HG03565 (cell line): ENCODE measurements around the gene GABRG3.

Source experiments
- ATAC-seq: cut with Tn5 transposase; IDR thresholded peaks from one replicate; pipeline ENCODE4 v1.9.1; 2021; ENCODE audit warnings: mild to moderate bottlenecking, moderate library complexity; ENCODE audit not compliant: unreplicated experiment

The GABRG3 gene

DNA sequence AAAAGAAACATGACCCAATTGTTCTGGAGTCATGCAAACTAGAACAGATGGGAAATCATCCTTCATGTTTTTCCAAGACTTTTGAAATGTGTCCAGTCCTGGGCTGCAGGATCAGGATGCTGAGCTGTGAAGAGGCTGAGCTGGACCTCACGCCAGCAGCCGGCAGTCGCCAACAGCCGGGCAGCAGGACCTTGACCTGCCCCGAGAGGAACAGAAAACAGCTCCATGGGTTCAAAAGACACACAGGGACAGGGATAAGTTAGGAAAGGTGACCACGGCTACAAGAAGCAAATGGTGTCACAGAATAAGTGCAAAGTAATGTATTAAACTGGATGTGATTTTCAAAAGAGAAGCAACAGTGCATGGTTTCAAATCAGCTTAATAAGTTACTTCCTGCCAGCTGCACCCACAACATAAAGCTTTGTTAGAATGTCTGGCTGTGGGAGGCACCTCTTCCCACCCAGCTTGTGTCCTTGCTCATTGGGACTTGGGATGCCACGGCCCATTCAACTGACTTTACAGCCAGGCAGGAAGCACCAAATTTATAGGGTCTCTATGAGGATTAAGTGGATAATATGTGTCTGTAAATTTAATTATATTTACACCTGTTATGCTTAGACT is 266.4 kb downstream of the GABRG3 start:
- ATAC-seq = no peak

GRCh38 chr15:27238209-27238608 is 267.2 kb downstream of the GABRG3 start:
- ATAC-seq = no peak

DNA sequence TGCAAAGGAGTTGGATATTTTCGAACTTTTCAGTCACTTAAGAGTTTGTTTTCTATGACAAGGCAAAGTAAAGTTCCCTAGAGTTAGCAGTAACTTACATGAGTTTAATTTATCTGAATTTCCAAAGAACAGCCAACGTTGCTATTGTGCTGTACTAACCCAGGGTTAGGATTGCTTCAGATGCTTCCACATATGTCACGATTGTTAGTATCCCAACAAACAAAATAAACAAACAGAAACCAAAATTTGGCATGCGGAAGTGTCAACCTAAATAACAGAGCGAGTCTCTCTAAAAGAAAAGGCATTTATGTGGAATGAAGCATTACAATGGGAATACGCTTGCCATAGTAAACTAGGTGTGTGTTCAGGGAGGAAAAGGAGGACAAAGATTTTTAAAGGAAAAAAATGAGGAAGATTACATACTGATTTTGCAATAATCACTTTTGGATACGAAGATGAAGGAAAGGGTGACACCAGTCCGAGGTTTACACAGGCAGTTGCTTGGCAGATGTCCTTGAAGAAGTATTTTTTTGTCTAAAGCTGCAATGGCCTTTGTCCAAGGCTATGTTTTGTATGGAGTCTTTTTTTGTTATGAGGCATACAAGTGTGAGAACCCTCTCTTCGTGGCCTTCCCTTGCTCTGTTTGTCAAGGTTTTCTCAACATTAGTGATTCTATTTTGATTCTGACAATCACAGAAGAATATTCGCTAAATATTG is 267.9 kb downstream of the GABRG3 start:
- no peak for ATAC-seq

- ATAC-seq = no peak
These were observed 271.0 kb downstream of the GABRG3 start for GRCh38 chr15:27241943-27242342.

DNA sequence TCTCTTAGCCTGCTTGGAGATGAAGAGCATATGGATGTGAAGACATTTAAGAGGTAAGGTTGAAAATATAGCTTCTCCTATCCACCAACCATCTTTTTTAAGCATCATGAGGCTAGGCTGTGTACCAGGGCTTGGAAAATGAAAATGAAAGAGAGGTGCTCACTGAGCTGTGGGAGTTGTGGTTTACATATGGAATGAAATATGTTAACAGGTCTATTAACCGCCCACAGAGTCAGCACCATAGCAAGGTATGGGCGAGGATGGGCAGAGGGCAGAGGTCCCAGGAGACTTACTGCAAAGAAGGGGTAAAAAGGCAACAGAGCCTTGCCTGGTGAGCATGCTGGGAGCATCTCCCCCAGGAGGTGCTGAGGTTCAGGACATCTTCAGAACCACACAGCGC is 273.1 kb downstream of the GABRG3 start:
- no peak for ATAC-seq

DNA sequence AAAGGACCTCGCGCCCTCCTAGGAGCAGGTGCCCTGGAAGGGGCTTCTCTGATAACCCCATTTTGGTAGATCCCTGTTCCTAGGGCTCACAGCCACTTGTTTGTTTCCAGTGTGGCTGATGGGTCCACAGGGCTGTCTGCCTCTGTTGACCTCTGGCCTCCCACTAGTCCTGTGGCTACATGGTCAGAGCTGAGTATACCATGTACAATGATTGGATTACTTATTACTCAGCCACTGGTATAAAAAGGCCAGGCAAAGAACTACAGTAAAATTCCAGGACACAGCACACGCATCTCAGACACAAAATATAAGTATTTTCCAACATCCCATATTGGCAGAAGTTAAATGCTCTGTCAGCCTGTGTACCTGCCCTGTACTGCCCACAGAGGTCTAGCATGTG is 277.3 kb downstream of the GABRG3 start:
- no peak for ATAC-seq

DNA sequence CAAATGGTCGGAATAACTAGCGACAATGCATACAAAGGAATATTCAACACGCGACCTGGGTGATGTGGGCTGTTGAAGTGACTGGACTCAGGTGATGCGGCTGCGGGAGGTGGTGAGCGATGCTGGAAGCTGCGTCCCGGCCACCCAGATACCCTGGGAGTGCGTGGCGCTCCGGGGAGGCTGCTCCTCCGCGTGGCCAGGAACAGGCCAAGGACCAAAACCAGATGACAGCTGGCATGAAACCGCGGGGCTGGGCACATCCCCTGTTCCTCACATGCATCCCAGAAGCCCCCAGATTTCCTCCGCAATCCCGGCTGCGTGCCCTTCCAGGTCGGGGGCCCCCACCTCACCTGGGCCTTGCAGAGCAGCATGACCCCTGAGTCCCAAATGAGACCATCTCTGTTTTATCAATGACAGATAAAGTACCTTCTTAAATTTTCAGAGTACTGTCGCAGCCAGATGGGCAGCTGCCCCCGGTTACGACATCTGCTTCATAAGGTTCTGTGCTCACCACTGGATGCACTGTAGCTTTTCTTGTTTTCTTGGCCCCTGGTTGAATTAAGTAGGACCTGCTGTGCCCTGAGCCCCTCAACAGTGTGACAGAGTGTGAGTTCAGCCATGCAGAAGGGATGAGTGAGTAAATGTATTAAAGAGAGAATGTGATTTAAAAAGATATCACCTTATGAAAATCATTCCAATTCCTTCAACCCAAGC is 278.2 kb downstream of the GABRG3 start:
- no peak for ATAC-seq

DNA sequence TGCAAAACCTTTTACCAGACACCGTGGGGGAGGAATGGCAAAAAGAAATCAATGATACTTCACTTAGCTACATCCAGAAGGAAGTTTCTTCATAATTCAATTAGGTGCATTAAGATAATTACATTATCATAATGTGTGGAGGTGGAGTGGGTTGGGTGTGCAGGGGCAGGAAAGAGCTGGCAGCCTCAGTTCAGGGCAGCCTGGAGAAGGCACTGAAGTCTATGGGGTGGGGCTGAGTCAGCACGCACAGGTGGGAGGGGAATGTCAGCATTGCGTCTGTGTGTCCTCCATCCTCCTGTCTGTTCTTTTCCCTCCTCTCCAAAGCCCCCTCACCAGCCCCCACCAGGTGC is 278.8 kb downstream of the GABRG3 start:
- ATAC-seq = no peak

GRCh38 chr15:27250223-27250622 is 279.2 kb downstream of the GABRG3 start:
- no peak for ATAC-seq

DNA sequence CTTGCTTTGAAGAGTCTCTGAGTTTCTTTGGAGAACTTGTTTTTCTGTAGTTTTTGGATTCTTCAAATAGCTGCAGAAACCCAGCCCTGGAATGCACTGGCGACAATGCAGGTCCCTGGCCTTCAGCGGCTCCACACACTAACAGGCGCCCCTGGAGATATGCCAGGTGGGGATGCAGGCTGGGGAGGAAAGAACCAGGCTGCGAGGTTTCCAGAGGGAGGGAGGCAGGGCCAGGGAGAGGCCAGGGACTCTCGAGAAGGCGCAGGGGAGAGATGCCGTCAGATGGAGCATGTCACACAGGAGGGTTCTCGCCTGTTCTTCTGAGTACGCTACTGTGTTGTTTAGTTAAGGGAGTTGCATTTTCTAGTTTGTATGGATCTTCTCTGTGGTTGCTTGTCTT is 283.1 kb downstream of the GABRG3 start:
- ATAC-seq = no peak

DNA sequence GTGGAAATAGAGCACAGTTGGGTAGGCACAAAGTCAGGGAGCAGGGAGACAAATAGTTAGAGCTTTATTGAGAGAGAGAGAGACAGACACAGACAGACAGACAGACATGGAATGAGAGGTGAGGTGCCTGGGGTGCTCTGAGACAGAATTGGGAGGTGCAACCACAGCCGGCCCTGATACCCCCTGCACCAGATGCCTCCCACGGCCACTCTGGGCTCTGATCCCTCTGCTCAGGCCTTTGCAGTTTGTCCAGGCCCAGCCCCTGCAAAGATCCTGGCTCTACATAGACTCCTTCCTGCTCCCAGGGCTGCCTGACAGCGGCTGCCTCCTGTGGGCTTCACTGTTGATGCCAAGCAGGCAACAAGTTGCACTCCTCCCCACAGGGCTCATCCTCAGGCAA is 283.8 kb downstream of the GABRG3 start:
- no peak for ATAC-seq

DNA sequence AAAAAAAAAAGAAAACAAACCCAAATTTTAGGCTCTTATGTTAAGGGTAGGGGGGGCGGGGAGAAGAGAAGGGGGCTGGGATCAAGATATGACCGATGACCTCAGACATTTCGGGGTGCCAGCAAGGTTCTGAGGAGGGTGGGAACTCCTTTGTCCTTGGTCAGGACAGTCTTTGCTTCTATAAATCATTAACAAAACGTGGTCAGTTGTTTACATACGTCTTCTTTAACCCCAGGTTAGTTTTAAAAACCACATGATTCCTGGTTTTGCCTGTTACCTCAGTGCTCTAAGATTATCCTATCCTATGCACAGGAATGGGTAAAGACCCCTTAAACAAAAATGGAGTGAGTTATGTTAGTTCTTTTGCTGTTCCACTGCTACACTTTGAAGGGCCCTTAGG is 285.5 kb downstream of the GABRG3 start:
- no peak for ATAC-seq

DNA sequence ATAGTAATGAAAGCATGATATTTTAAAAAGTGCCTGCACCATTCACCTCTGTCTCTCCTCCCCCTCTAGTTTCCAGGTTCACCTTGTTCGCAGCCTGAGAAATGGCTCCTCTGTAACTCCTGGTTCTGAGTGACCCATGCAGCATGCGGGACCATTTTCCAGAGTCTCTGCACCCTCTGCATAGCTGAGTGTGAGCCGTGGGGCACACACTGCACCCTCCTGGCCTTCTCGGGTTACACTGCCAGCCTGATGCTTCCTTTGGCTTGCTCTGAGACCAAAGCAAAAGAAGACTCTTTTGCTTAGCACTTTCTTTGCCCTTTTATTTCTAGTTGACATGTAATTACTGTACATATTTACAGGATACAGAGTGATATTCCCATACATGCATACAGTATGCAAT is 287.3 kb downstream of the GABRG3 start:
- no peak for ATAC-seq

DNA sequence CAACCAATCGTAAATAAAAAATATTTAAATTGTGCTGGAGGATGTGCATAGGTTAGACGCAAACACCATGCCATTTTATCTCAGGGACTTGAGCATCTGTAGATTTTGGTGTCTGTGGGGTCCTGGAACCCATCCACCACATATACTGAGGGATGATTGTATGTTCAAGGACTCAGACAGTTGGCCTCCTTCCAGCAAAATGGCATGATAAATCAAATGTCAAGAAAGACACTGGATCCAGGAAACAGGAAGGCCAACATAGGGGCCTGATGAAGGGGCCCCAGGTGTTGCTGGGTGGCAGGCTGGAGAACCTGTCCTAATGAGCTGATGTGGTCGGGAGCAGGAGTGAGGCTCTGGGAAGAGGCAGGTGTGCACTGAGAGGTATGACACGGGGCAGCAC is 289.5 kb downstream of the GABRG3 start:
- no peak for ATAC-seq

DNA sequence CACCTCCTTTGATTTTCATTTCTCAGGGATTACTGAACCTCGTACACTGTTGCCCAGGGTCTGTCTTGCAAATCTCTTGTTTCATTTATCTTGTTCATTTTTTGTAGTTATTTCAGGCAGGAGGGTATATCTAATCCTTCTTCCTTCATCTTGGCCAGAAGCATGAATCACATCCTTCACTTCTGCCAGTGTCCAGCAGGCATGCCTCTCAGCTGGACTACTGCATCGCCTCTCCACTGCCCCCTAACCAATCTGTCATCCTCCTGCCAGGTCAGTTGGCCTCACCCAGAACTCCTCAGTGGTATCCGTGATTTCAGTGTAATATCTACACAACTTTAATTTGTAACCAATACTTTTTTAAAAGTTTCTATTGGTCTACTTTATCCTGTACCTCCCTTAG is 297.9 kb downstream of the GABRG3 start:
- no peak for ATAC-seq

DNA sequence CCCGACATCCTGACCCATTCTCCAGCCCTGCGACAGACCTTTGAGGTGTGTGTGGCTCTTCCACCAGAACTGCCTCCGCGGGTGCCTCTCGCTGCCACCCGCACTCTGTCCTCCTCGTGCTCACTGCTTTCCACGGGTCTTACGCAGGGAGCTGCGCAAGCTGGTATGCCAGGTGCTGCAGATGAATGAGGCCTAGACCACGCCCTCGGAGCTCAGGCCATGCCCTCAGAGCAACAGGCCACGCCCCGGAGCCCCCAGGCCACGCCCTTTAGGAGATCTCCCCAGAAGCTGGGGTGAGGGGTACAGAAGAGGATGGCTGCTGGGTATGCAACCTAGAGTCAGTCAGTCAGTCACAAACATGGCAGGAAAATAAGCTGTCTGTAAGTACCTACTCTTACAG is 300.3 kb downstream of the GABRG3 start:
- ATAC-seq = no peak

DNA sequence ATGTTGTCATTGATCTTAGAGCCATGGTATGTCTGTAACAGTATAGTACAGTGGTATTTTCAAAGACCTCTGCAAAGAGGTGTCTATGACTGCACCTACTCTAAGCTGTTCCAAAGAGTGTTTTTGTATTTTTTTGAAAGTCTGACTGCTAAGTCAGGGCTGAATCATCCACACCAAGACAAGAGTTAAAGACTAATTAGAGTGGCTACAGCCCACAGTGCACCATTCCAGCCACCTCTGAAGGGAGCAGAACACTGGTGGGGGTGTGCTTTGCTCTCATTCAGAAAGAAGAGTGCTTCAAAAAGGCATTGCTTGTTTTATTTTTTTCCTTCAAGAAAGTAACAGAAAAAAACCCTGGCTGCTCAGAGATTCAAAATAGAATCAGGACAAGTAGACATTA is 301.4 kb downstream of the GABRG3 start:
- ATAC-seq = no peak

DNA sequence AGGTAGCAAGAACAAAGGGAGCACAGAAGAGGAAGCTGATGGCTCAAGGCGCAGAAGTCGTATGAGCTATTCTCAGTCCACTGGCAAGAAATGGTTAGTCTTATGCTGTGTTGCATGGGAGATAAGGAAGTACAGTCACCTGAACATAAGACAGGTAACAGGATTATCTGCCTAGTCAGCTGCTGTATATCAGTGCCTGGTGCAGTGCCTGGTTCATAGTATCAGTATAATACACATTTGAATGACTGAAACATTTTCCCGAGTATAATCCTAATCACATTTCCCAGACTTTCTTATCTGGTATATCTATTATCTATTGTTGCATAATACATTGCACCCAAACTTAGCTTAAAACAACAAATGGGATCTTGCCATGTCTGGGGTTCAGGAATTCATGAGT is 302.5 kb downstream of the GABRG3 start:
- ATAC-seq = no peak

- no peak for ATAC-seq
These were observed 307.8 kb downstream of the GABRG3 start for GRCh38 chr15:27278761-27279160.

DNA sequence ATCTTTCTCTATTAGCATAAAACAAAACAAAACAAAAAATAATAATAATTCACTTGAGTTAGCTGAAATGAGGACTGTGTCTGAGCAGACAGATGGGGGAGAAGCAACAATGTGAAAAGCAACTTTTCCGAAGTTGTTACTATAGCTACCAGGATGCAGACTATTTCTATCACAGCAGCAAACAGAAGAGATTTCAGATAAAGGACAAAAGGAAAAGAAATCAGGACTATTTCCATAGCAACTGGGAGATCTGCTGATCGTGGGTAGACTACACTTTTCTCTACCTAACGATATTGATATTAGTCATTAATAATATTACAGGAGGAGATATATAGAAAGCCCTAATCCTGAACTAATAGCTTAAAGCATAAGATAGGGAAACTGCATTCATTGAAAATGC is 321.7 kb downstream of the GABRG3 start:
- no peak for ATAC-seq

- no peak for ATAC-seq
These were observed 322.6 kb downstream of the GABRG3 start for GRCh38 chr15:27293607-27294006.

- ATAC-seq = no peak
These were observed 346.8 kb downstream of the GABRG3 start for GRCh38 chr15:27317736-27318135.
